HepG2 (cell line): ENCODE results near the gene LAMC1.

ENCODE experiments used
- HHEX ChIP-seq: IDR thresholded peaks from 2 replicates; pipeline ENCODE4 v1.6.1; 2016; ENCODE audit warnings: control low read depth
- NCOA2 ChIP-seq: sonication (generic); formaldehyde crosslinking; IDR thresholded peaks from 2 replicates; pipeline ENCODE4 v1.8.0; 2022; ENCODE audit warnings: inconsistent platforms
- RFX3 ChIP-seq: IDR thresholded peaks from 2 replicates; pipeline ENCODE4 v1.6.1; 2016; ENCODE audit warnings: missing biosample characterization, missing genetic modification reagents
- SP4 ChIP-seq: sonication (generic); formaldehyde crosslinking; IDR thresholded peaks from 2 replicates; pipeline ENCODE4 v1.8.1; 2023; ENCODE audit warnings: mild to moderate bottlenecking, missing genetic modification reagents
- TARDBP ChIP-seq: sonication (generic); formaldehyde crosslinking; IDR thresholded peaks from 2 replicates; pipeline ENCODE4 v1.8.0; 2022; ENCODE audit warnings: mild to moderate bottlenecking, missing genetic modification reagents
- THAP11 ChIP-seq: IDR thresholded peaks from 2 replicates; pipeline ENCODE4 v1.6.1; 2016; ENCODE audit warnings: missing biosample characterization, missing genetic modification reagents
- TMF1 ChIP-seq: sonication (generic); formaldehyde crosslinking; IDR thresholded peaks from 2 replicates; pipeline ENCODE4 v1.8.1; 2022; ENCODE audit warnings: low read depth, missing genetic modification reagents
- ZBTB8A ChIP-seq: sonication (generic); formaldehyde crosslinking; IDR thresholded peaks from 2 replicates; pipeline ENCODE4 v1.4.0; 2020; ENCODE audit warnings: mild to moderate bottlenecking, low read depth, missing genetic modification reagents, borderline replicate concordance
- ZNF232 ChIP-seq: sonication (generic); formaldehyde crosslinking; IDR thresholded peaks from 2 replicates; pipeline ENCODE4 v1.4.0; 2020; ENCODE audit warnings: missing genetic modification reagents, borderline replicate concordance
- ZNF557 ChIP-seq: sonication (generic); formaldehyde crosslinking; IDR thresholded peaks from 2 replicates; pipeline ENCODE4 v1.4.0; 2020; ENCODE audit warnings: missing genetic modification reagents
- TF ChIP-seq, protein P1 (sequence below): sonication (generic); formaldehyde crosslinking; IDR thresholded peaks from 2 replicates; pipeline ENCODE4 v1.5.0; 2020; ENCODE audit warnings: mild to moderate bottlenecking, missing genetic modification reagents, moderate library complexity
- TF ChIP-seq, protein P2 (sequence below): sonication (generic); formaldehyde crosslinking; IDR thresholded peaks from 2 replicates; pipeline ENCODE4 v1.4.0; 2020; ENCODE audit warnings: missing genetic modification reagents

DNA sequence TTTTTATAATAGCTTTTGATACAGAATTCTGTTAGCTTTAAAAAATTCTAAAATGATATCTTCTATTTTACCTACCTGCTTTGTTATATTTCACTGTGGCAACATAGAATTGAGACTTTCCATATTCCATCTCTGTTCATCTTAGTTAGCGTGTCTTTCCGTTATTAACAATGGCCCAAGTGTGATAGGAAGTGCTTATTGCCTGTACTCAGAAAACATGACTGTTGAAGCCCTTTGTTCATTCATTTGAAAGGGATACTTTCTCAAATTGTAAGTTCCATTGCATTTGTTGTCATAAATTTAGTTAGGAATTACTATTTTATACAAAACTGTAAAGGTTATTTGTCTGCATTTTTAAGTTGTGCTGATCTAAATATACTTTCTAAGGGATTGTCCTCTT lies 73.1 kb downstream of the LAMC1 start:
- no peak for TF ChIP-seq HHEX (CRISPR knock-in tag)
- TF ChIP-seq ZBTB8A (CRISPR knock-in tag) = no peak
- TF ChIP-seq, protein P1, sequence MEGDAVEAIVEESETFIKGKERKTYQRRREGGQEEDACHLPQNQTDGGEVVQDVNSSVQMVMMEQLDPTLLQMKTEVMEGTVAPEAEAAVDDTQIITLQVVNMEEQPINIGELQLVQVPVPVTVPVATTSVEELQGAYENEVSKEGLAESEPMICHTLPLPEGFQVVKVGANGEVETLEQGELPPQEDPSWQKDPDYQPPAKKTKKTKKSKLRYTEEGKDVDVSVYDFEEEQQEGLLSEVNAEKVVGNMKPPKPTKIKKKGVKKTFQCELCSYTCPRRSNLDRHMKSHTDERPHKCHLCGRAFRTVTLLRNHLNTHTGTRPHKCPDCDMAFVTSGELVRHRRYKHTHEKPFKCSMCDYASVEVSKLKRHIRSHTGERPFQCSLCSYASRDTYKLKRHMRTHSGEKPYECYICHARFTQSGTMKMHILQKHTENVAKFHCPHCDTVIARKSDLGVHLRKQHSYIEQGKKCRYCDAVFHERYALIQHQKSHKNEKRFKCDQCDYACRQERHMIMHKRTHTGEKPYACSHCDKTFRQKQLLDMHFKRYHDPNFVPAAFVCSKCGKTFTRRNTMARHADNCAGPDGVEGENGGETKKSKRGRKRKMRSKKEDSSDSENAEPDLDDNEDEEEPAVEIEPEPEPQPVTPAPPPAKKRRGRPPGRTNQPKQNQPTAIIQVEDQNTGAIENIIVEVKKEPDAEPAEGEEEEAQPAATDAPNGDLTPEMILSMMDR (CRISPR knock-in tag) = no peak
- no peak for TF ChIP-seq ZNF557 (CRISPR knock-in tag)
- no peak for TF ChIP-seq TARDBP (CRISPR knock-in tag)
- no peak for TF ChIP-seq THAP11 (CRISPR knock-in tag)
- TF ChIP-seq ZNF232 = no peak
- TF ChIP-seq TMF1 (CRISPR knock-in tag) = no peak
- TF ChIP-seq RFX3 (CRISPR knock-in tag) = no peak
- TF ChIP-seq SP4 = no peak
- TF ChIP-seq, protein P2, sequence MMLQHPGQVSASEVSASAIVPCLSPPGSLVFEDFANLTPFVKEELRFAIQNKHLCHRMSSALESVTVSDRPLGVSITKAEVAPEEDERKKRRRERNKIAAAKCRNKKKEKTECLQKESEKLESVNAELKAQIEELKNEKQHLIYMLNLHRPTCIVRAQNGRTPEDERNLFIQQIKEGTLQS (CRISPR knock-in tag) = no peak
- TF ChIP-seq NCOA2 = no peak
